HCT116 (cell line): ENCODE results near the gene STAMBPL1. TPM values are rescaled to one million over a fixed set of nuclear protein-coding genes. Genes with fewer than 3 reads are reported as not detected.

ENCODE experiments used
- ATAC-seq: fragments of 200-7000 bp; cut with Tn5 transposase; 2 replicates; pipeline ENCODE4 v1.9.1; 2020; ENCODE audit warnings: mild to moderate bottlenecking, moderate library complexity
- BruUV-seq: library from RNA; stranded (reverse); fragments of 400-500 nt; replicated peaks from 2 replicates; lab custom pipeline; 2021; lab: Mats Ljungman, UMichigan
- CTCF ChIA-PET: fragments of 300-600 bp; sonication (Branson Sonifier 250); formaldehyde crosslinking; loops from one replicate; lab custom pipeline; 2021; ENCODE audit warnings: antibody characterized with exemption; lab: Charles Lee
- POLR2A ChIA-PET: fragments of 300-600, 350-600 bp; sonication (Branson Sonifier 250); formaldehyde crosslinking; loops from one replicate; lab custom pipeline; 2021; ENCODE audit warnings: antibody characterized with exemption; lab: Charles Lee
- RAD21 ChIA-PET, 2 experiments: fragments of 300-600 bp; sonication (Branson Sonifier 250); formaldehyde crosslinking; loops; one replicate each; lab custom pipeline; 2023; ENCODE audit warnings: low total read pairs in 2 of 2; ENCODE audit not compliant: uncharacterized antibody in 2 of 2, unreplicated experiment in 2 of 2, low non-redundant PET in 1 of 2; lab: Charles Lee
- DNase-seq: peaks from one replicate; pipeline ENCODE4 v3.0.0-alpha.2; 2010; ENCODE audit warnings: low read depth, low spot score
- H2AFZ ChIP-seq: fragments of 200-600 bp; shearing (Covaris generic), sonication (generic); 2 replicates; pipeline ENCODE4 v1.6.1; 2017; ENCODE audit warnings: low read depth, mixed run types, mixed read lengths, antibody characterized with exemption, low read length; ENCODE audit not compliant: poor library complexity, severe bottlenecking
- H3K27ac ChIP-seq: 2 replicates; pipeline ENCODE4 v1.5.1; 2012; ENCODE audit warnings: low read depth, low read length
- H3K27me3 ChIP-seq: fragments of 200-600 bp; sonication (generic); 2 replicates; pipeline ENCODE4 v1.6.1; 2016; ENCODE audit warnings: mixed run types, low read length, mixed read lengths; ENCODE audit not compliant: insufficient read depth
- H3K36me3 ChIP-seq, 2 experiments: fragments of 200-500 bp in 1 of 2; fragments of 200-600 bp in 1 of 2; sonication (Bioruptor generic) in 1 of 2; sonication (generic) in 1 of 2; 2 replicates each; pipeline versions ENCODE4 v1.5.1 to v1.6.1; 2014 to 2016; ENCODE audit warnings: low read length in 2 of 2, inconsistent platforms in 1 of 2, mixed read lengths in 1 of 2, mixed run types in 1 of 2; ENCODE audit not compliant: insufficient read depth in 2 of 2, control insufficient read depth in 1 of 2
- H3K4me1 ChIP-seq, 2 experiments: fragments of 200-600 bp in 1 of 2; sonication (generic) in 1 of 2; 2 replicates each; pipeline versions ENCODE4 v1.5.1 to v1.6.1; 2012 to 2017; ENCODE audit warnings: low read length in 2 of 2, inconsistent platforms in 1 of 2, mild to moderate bottlenecking in 1 of 2, mixed read lengths in 1 of 2, mixed run types in 1 of 2, moderate library complexity in 1 of 2; ENCODE audit not compliant: insufficient read depth in 2 of 2, control insufficient read depth in 1 of 2
- H3K4me2 ChIP-seq: fragments of 200-600 bp; sonication (generic); 2 replicates; pipeline ENCODE4 v1.6.1; 2017; ENCODE audit warnings: mixed run types, low read length, mixed read lengths
- H3K4me3 ChIP-seq, 2 experiments: fragments of 200-600 bp in 1 of 2; sonication (generic) in 1 of 2; replicated peaks in 1 of 2; 2 replicates each; pipeline ENCODE4 v1.5.1; 2011 to 2016; ENCODE audit warnings: low read length in 2 of 2, control low read depth in 1 of 2, low read depth in 1 of 2, mild to moderate bottlenecking in 1 of 2, mixed read lengths in 1 of 2, mixed run types in 1 of 2
- H3K79me2 ChIP-seq: fragments of 200-600 bp; sonication (generic); 2 replicates; pipeline ENCODE4 v1.6.1; 2017; ENCODE audit warnings: mild to moderate bottlenecking, mixed run types, low read length, moderate library complexity, mixed read lengths; ENCODE audit not compliant: insufficient read depth
- H3K9ac ChIP-seq: fragments of 200-600 bp; sonication (generic); 2 replicates; pipeline ENCODE4 v1.6.1; 2016; ENCODE audit warnings: low read length, mixed read lengths
- H3K9me2 ChIP-seq: fragments of 200-600 bp; sonication (generic), shearing (Covaris generic); 2 replicates; pipeline ENCODE4 v1.6.1; 2017; ENCODE audit warnings: mixed run types, mild to moderate bottlenecking, moderate library complexity; ENCODE audit not compliant: insufficient read depth
- H3K9me3 ChIP-seq, 2 experiments: fragments of 200-500 bp in 1 of 2; fragments of 200-600 bp in 1 of 2; sonication (Bioruptor generic) in 1 of 2; sonication (generic) in 1 of 2; 2 replicates each; pipeline ENCODE4 v1.6.1; 2014 to 2017; ENCODE audit warnings: low read length in 2 of 2, mixed read lengths in 2 of 2, inconsistent platforms in 1 of 2, low read depth in 1 of 2, mild to moderate bottlenecking in 1 of 2, mixed run types in 1 of 2, moderate library complexity in 1 of 2; ENCODE audit not compliant: control insufficient read depth in 1 of 2, insufficient read depth in 1 of 2
- H4K20me1 ChIP-seq: fragments of 200-600 bp; sonication (generic), shearing (Covaris generic); 2 replicates; pipeline ENCODE4 v1.6.1; 2017; ENCODE audit warnings: mixed run types, mild to moderate bottlenecking, moderate library complexity; ENCODE audit not compliant: insufficient read depth
- CBX3 ChIP-seq: IDR thresholded peaks from 2 replicates; pipeline ENCODE4 v1.6.1; 2012; ENCODE audit warnings: low read depth
- EGR1 ChIP-seq: IDR thresholded peaks from 2 replicates; pipeline ENCODE4 v1.6.1; 2012; ENCODE audit warnings: low read depth
- ELF1 ChIP-seq: IDR thresholded peaks from 2 replicates; pipeline ENCODE4 v1.6.1; 2012; ENCODE audit warnings: low read depth, borderline replicate concordance
- EZH2phosphoT487 ChIP-seq: fragments of 200-600 bp; IDR thresholded peaks from 2 replicates; pipeline ENCODE4 v1.6.1; 2018; ENCODE audit warnings: antibody characterized with exemption, borderline replicate concordance
- JUND ChIP-seq: IDR thresholded peaks from 2 replicates; pipeline ENCODE4 v1.6.1; 2012
- POLR2AphosphoS5 ChIP-seq: IDR thresholded peaks from 2 replicates; pipeline ENCODE4 v1.6.1; 2011; ENCODE audit warnings: mild to moderate bottlenecking, low read depth, low read length, moderate library complexity
- SIN3A ChIP-seq: IDR thresholded peaks from 2 replicates; pipeline ENCODE4 v1.6.1; 2012; ENCODE audit warnings: low read depth
- TCF7L2 ChIP-seq: IDR thresholded peaks from 2 replicates; pipeline ENCODE4 v1.7.0; 2011; ENCODE audit warnings: borderline replicate concordance, inconsistent platforms; ENCODE audit not compliant: insufficient read depth, insufficient read length; ENCODE audit errors: extremely low read depth
- YY1 ChIP-seq: IDR thresholded peaks from 2 replicates; pipeline ENCODE4 v1.6.1; 2011; ENCODE audit warnings: low read length, low read depth, moderate library complexity, mild to moderate bottlenecking; ENCODE audit not compliant: insufficient replicate concordance; ENCODE audit errors: extremely low read depth
- intact Hi-C: fragments of 100-400 bp; cut with micrococcal nuclease; formaldehyde crosslinking; loops from 2 replicates; pipeline ENCODE4 v1.10.0; 2022
- total RNA-seq: library from RNA; stranded (reverse); gene quantifications from one replicate; pipeline ENCODE4 v1.2.1, GENCODE V29; 2021; ENCODE audit not compliant: unreplicated experiment
- TF ChIP-seq, protein P1 (sequence below), 3 experiments: fragments of 200-600 bp in 1 of 3; sonication (generic) in 1 of 3; IDR thresholded peaks in 2 of 3; conservative IDR thresholded peaks in 1 of 3; 2 replicates each; pipeline ENCODE4 v1.5.1; 2012 to 2017; ENCODE audit warnings: low read depth in 2 of 3, low read length in 2 of 3, antibody characterized with exemption in 1 of 3, borderline replicate concordance in 1 of 3, control low read depth in 1 of 3, mild to moderate bottlenecking in 1 of 3, mixed read lengths in 1 of 3, mixed run types in 1 of 3, moderate library complexity in 1 of 3; ENCODE audit not compliant: insufficient read depth in 1 of 3

Gene STAMBPL1
- total RNA-seq, 1 experiment from 2014 or later: 11.0 TPM

- no peak overlapping the region for H2AFZ ChIP-seq
- TF ChIP-seq, protein P1, sequence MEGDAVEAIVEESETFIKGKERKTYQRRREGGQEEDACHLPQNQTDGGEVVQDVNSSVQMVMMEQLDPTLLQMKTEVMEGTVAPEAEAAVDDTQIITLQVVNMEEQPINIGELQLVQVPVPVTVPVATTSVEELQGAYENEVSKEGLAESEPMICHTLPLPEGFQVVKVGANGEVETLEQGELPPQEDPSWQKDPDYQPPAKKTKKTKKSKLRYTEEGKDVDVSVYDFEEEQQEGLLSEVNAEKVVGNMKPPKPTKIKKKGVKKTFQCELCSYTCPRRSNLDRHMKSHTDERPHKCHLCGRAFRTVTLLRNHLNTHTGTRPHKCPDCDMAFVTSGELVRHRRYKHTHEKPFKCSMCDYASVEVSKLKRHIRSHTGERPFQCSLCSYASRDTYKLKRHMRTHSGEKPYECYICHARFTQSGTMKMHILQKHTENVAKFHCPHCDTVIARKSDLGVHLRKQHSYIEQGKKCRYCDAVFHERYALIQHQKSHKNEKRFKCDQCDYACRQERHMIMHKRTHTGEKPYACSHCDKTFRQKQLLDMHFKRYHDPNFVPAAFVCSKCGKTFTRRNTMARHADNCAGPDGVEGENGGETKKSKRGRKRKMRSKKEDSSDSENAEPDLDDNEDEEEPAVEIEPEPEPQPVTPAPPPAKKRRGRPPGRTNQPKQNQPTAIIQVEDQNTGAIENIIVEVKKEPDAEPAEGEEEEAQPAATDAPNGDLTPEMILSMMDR (IDR thresholded peaks at IDR 0.05 in 2 of 3, conservative IDR thresholded peaks at IDR 0.05 in 1 of 3; ENCODE audit: borderline replicate concordance in 1 of 3, insufficient read depth in 1 of 3, low read depth in 2 of 3, low read length in 2 of 3): no peak
- TF ChIP-seq EGR1 (no peak), ELF1 (no peak), JUND (no peak), POLR2AphosphoS5 (no peak), EZH2phosphoT487 (no peak), TCF7L2 (no peak), YY1 (no peak), CBX3 (no peak), SIN3A (no peak)
- peaks cover 5 to 48% of the 10 kb centered on the region in 2 experiments; a peak in 3 of 4 replicates for H3K4me1 ChIP-seq
- H3K4me3 ChIP-seq: no peak overlapping the region
- RAD21 ChIA-PET: no interaction called here
- no peaks in the 10 kb centered on the region for H3K9me3 ChIP-seq
- POLR2A ChIA-PET: no interaction called here
- H3K9ac ChIP-seq: no peak overlapping the region
- CTCF ChIA-PET: interaction anchor here (1.6 kb wide), 1 partner anchor 55 kb away, joined by 3 read pairs; no protein-coding TSS in a partner anchor
- no peaks in the 10 kb centered on the region for H3K36me3 ChIP-seq
- H3K79me2 ChIP-seq: peaks cover 13% of the 10 kb centered on the region
- no peak overlapping the region for H3K27ac ChIP-seq
- no peak for ATAC-seq
- intact Hi-C loops: no loop called here
- no TSS peak for BruUV-seq
- DNase-seq: no peak
- H3K4me2 ChIP-seq: no peak overlapping the region
- no peaks in the 10 kb centered on the region for H4K20me1 ChIP-seq
- no peaks in the 10 kb centered on the region for H3K9me2 ChIP-seq
- H3K27me3 ChIP-seq: no peaks in the 10 kb centered on the region
Measured at GRCh38 chr10:88889559-88890337, 9.7 kb downstream of the STAMBPL1 start.
